Activated CD8-positive, alpha-beta T cell treated with anti-CD3 and anti-CD28 coated beads, Interleukin-2, amount 10 ng/mL, durations not matched to agents 7 days and 5 days (primary cell): ENCODE measurements around the gene FDXR. TPM values are rescaled to one million over a fixed set of nuclear protein-coding genes. Genes with fewer than 3 reads are reported as not detected.

Source experiments
- ATAC-seq: fragments of 150-1000 bp; cut with Tn5 transposase; one replicate; pipeline ENCODE4 v1.10.0; 2021; ENCODE audit warnings: moderate library complexity
- CTCF ChIA-PET: fragments of 350-600 bp; sonication (Branson Sonifier 250); formaldehyde crosslinking; loops from one replicate; lab custom pipeline; 2021; ENCODE audit warnings: antibody characterized with exemption; lab: Charles Lee
- POLR2A ChIA-PET: fragments of 350-600 bp; sonication (Branson Sonifier 250); formaldehyde crosslinking; loops from one replicate; lab custom pipeline; 2021; ENCODE audit warnings: antibody characterized with exemption; lab: Charles Lee
- DNase-seq: peaks from one replicate; pipeline ENCODE4 v3.0.0-alpha.2; 2020
- H3K27ac Mint-ChIP-seq: one replicate; pipeline ENCODE4 v1.8.0; 2021; ENCODE audit warnings: mild to moderate bottlenecking, mixed read lengths
- H3K27me3 Mint-ChIP-seq: one replicate; pipeline ENCODE4 v1.8.0; 2021; ENCODE audit warnings: low read depth, mixed read lengths
- H3K36me3 Mint-ChIP-seq: one replicate; pipeline ENCODE4 v1.8.0; 2021; ENCODE audit warnings: low read depth, mixed read lengths
- H3K4me1 Mint-ChIP-seq: one replicate; pipeline ENCODE4 v1.8.0; 2021; ENCODE audit warnings: low read depth, mixed read lengths
- H3K4me3 Mint-ChIP-seq: one replicate; pipeline ENCODE4 v1.8.0; 2021; ENCODE audit warnings: mild to moderate bottlenecking, mixed read lengths
- H3K9me3 Mint-ChIP-seq: one replicate; pipeline ENCODE4 v1.8.0; 2022; ENCODE audit warnings: mixed read lengths; ENCODE audit not compliant: insufficient read depth
- total RNA-seq, 2 experiments: library from RNA; stranded (reverse); gene quantifications; one replicate each; pipeline ENCODE4 v1.2.3, GENCODE V29; 2021

Gene FDXR
- total RNA-seq, 2 experiments from 2014 or later: 29.5 to 35.5 TPM

GRCh38 chr17:74840989-74841666, 31.7 kb downstream of the FDXR start:
- peaks cover 20% of the 10 kb centered on the region for H3K4me1 Mint-ChIP-seq
- H3K36me3 Mint-ChIP-seq: no peaks in the 10 kb centered on the region
- no peak overlapping the region for H3K4me3 Mint-ChIP-seq
- no peak for ATAC-seq
- no peak for DNase-seq
- ChIA-PET POLR2A (interaction anchor here (1.1 kb wide), 1 partner anchor 15 kb away, joined by 3 read pairs; no protein-coding TSS in a partner anchor), CTCF (interaction anchor here (0.7 to 2.7 kb wide), 4 partner anchors 21 to 50 kb away, joined by 3 to 10 read pairs (median 4); no protein-coding TSS in a partner anchor)
- H3K9me3 Mint-ChIP-seq: no peaks in the 10 kb centered on the region
- H3K27me3 Mint-ChIP-seq: no peaks in the 10 kb centered on the region
- peak overlapping the region; percentile 10 for H3K27ac Mint-ChIP-seq

GRCh38 chr17:74839990-74840852, 32.6 kb downstream of the FDXR start:
- peaks cover 20% of the 10 kb centered on the region for H3K4me1 Mint-ChIP-seq
- ChIA-PET CTCF (interaction anchor here (0.7 to 2.7 kb wide), 4 partner anchors 22 to 49 kb away, joined by 3 to 10 read pairs (median 4); no protein-coding TSS in a partner anchor), POLR2A (interaction anchor here (1.1 kb wide), 1 partner anchor 16 kb away, joined by 3 read pairs; no protein-coding TSS in a partner anchor)
- no peaks in the 10 kb centered on the region for H3K27me3 Mint-ChIP-seq
- no peaks in the 10 kb centered on the region for H3K36me3 Mint-ChIP-seq
- H3K4me3 Mint-ChIP-seq: no peak overlapping the region
- DNase-seq: no peak
- no peaks in the 10 kb centered on the region for H3K9me3 Mint-ChIP-seq
- H3K27ac Mint-ChIP-seq: no peak overlapping the region
- peak; percentile 24 for ATAC-seq

- Mint-ChIP-seq H3K4me1 (peaks cover 20% of the 10 kb centered on the region), H3K36me3 (no peaks in the 10 kb centered on the region), H3K27ac (no peak overlapping the region), H3K4me3 (no peak overlapping the region), H3K9me3 (no peaks in the 10 kb centered on the region), H3K27me3 (no peaks in the 10 kb centered on the region)
- ATAC-seq: no peak
- DNase-seq: no peak
- CTCF ChIA-PET: interaction anchor here (1.1 to 2.7 kb wide), 5 partner anchors 9 to 46 kb away, joined by 3 to 10 read pairs (median 3); no protein-coding TSS in a partner anchor
- POLR2A ChIA-PET: no interaction called here
These were observed 34.5 kb downstream of the FDXR start for GRCh38 chr17:74838274-74838673.

GRCh38 chr17:74836691-74837467, 35.9 kb downstream of the FDXR start:
- Mint-ChIP-seq H3K27me3 (no peaks in the 10 kb centered on the region), H3K9me3 (no peaks in the 10 kb centered on the region), H3K36me3 (no peaks in the 10 kb centered on the region), H3K4me3 (no peak overlapping the region), H3K27ac (no peak overlapping the region), H3K4me1 (peaks cover 17% of the 10 kb centered on the region)
- POLR2A ChIA-PET: no interaction called here
- CTCF ChIA-PET: interaction anchor here (1.2 kb wide), 1 partner anchor 26 kb away, joined by 3 read pairs; no protein-coding TSS in a partner anchor
- ATAC-seq (no peak), DNase-seq (no peak)

GRCh38 chr17:74836191-74836590, 36.6 kb downstream of the FDXR start:
- Mint-ChIP-seq H3K27me3 (no peaks in the 10 kb centered on the region), H3K4me3 (no peak overlapping the region), H3K36me3 (no peaks in the 10 kb centered on the region), H3K9me3 (no peaks in the 10 kb centered on the region), H3K4me1 (peaks cover 14% of the 10 kb centered on the region), H3K27ac (no peak overlapping the region)
- DNase-seq (no peak), ATAC-seq (no peak)
- CTCF ChIA-PET: no interaction called here
- POLR2A ChIA-PET: no interaction called here

- POLR2A ChIA-PET: no interaction called here
- ATAC-seq: no peak
- Mint-ChIP-seq H3K27ac (no peak overlapping the region), H3K36me3 (no peaks in the 10 kb centered on the region), H3K4me3 (no peak overlapping the region), H3K4me1 (no peaks in the 10 kb centered on the region), H3K9me3 (no peaks in the 10 kb centered on the region), H3K27me3 (no peaks in the 10 kb centered on the region)
- DNase-seq: no peak
- CTCF ChIA-PET: interaction anchor here (1.1 to 1.3 kb wide), 2 partner anchors 29 to 40 kb away, joined by 3 read pairs; no protein-coding TSS in a partner anchor
These were observed 39.1 kb downstream of the FDXR start for GRCh38 chr17:74833501-74834377.

- Mint-ChIP-seq H3K4me3 (no peak overlapping the region), H3K27ac (no peak overlapping the region), H3K27me3 (no peaks in the 10 kb centered on the region), H3K4me1 (no peaks in the 10 kb centered on the region), H3K9me3 (no peaks in the 10 kb centered on the region), H3K36me3 (no peaks in the 10 kb centered on the region)
- ChIA-PET CTCF (interaction anchor here (1.4 kb wide), 1 partner anchor 41 kb away, joined by 4 read pairs; no protein-coding TSS in a partner anchor), POLR2A (no interaction called here)
- no peak for DNase-seq
- ATAC-seq: no peak
These were observed 40.4 kb downstream of the FDXR start for GRCh38 chr17:74832421-74832820.

- Mint-ChIP-seq H3K4me3 (no peak overlapping the region), H3K27me3 (no peaks in the 10 kb centered on the region), H3K27ac (no peak overlapping the region), H3K36me3 (no peaks in the 10 kb centered on the region), H3K4me1 (no peaks in the 10 kb centered on the region), H3K9me3 (no peaks in the 10 kb centered on the region)
- POLR2A ChIA-PET: interaction anchor here (0.6 kb wide), 1 partner anchor 50 kb away, joined by 3 read pairs; no protein-coding TSS in a partner anchor
- no peak for DNase-seq
- CTCF ChIA-PET: interaction anchor here (1.4 kb wide), 1 partner anchor 40 kb away, joined by 4 read pairs; no protein-coding TSS in a partner anchor
- ATAC-seq: no peak
These were observed 41.2 kb downstream of the FDXR start for GRCh38 chr17:74831444-74832146.

GRCh38 chr17:74830861-74831260, 41.9 kb downstream of the FDXR start:
- H3K36me3 Mint-ChIP-seq: no peaks in the 10 kb centered on the region
- ATAC-seq: no peak
- POLR2A ChIA-PET: interaction anchor here (0.6 kb wide), 1 partner anchor 51 kb away, joined by 3 read pairs; no protein-coding TSS in a partner anchor

GRCh38 chr17:74827800-74828199, 45.0 kb downstream of the FDXR start:
- no peaks in the 10 kb centered on the region for H3K27me3 Mint-ChIP-seq
- ATAC-seq: no peak
- H3K4me1 Mint-ChIP-seq: no peaks in the 10 kb centered on the region
- no peaks in the 10 kb centered on the region for H3K36me3 Mint-ChIP-seq
- DNase-seq: no peak
- no peak overlapping the region for H3K4me3 Mint-ChIP-seq
- H3K27ac Mint-ChIP-seq: no peak overlapping the region
- no peaks in the 10 kb centered on the region for H3K9me3 Mint-ChIP-seq
- ChIA-PET POLR2A (no interaction called here), CTCF (no interaction called here)

More at GRCh38 chr17:74830861-74831260, 41.9 kb downstream of the FDXR start:
- no peaks in the 10 kb centered on the region for H3K9me3 Mint-ChIP-seq
- no peak for DNase-seq
- H3K27me3 Mint-ChIP-seq: no peaks in the 10 kb centered on the region
- CTCF ChIA-PET: interaction anchor here (1.4 kb wide), 1 partner anchor 39 kb away, joined by 4 read pairs; no protein-coding TSS in a partner anchor
- H3K4me3 Mint-ChIP-seq: no peak overlapping the region
- no peak overlapping the region for H3K27ac Mint-ChIP-seq
- H3K4me1 Mint-ChIP-seq: no peaks in the 10 kb centered on the region
